GM23338 (cell line): Measurements from ENCODE around the gene SLC4A5. TPM values are rescaled to one million over a fixed set of nuclear protein-coding genes. Genes with fewer than 3 reads are reported as not detected.
A peak's percentile ranks its signal among the peaks of the same experiment; 100 is the strongest.

ENCODE experiments used
- ATAC-seq: fragments of 200-7000 bp; cut with Tn5 transposase; 3 replicates; pipeline ENCODE4 v1.9.1; 2020
- DNase-seq: peaks from one replicate; pipeline ENCODE4 v3.0.0-alpha.2; 2015; ENCODE audit warnings: low spot score
- H2AFZ ChIP-seq: fragments of 200-600 bp; sonication (generic); 2 replicates; pipeline ENCODE4 v1.8.0; 2016; ENCODE audit warnings: antibody characterized with exemption, mild to moderate bottlenecking, moderate library complexity
- H3F3A ChIP-seq: fragments of 200-600 bp; sonication (generic); replicated peaks from 2 replicates; pipeline ENCODE4 v1.8.0; 2017; ENCODE audit warnings: antibody characterized with exemption, mixed run types, low read depth
- H3K27ac ChIP-seq: fragments of 200-600 bp; sonication (generic); 2 replicates; pipeline ENCODE4 v1.6.1; 2016; ENCODE audit warnings: low read depth
- H3K27me3 ChIP-seq: fragments of 200-600 bp; sonication (generic); 2 replicates; pipeline ENCODE4 v1.8.0; 2016; ENCODE audit warnings: mild to moderate bottlenecking, mixed run types, moderate library complexity; ENCODE audit not compliant: insufficient read depth
- H3K36me3 ChIP-seq: fragments of 200-600 bp; sonication (generic); 2 replicates; pipeline ENCODE4 v1.8.0; 2016; ENCODE audit warnings: mild to moderate bottlenecking; ENCODE audit not compliant: insufficient read depth
- H3K4me1 ChIP-seq: fragments of 200-600 bp; sonication (generic); 2 replicates; pipeline ENCODE4 v1.8.0; 2016; ENCODE audit warnings: mild to moderate bottlenecking, moderate library complexity; ENCODE audit not compliant: insufficient read depth
- H3K4me2 ChIP-seq: fragments of 200-600 bp; sonication (generic); 2 replicates; pipeline ENCODE4 v1.7.1; 2017; ENCODE audit warnings: mixed run types
- H3K4me3 ChIP-seq: fragments of 200-600 bp; sonication (generic); 2 replicates; pipeline ENCODE4 v1.6.1; 2016; ENCODE audit warnings: mixed run types
- H3K79me2 ChIP-seq: fragments of 200-600 bp; sonication (generic); replicated peaks from 2 replicates; pipeline ENCODE4 v1.8.0; 2017; ENCODE audit warnings: mild to moderate bottlenecking; ENCODE audit not compliant: insufficient read depth
- H3K9me2 ChIP-seq: fragments of 200-600 bp; sonication (generic); 2 replicates; pipeline ENCODE4 v1.8.0; 2017; ENCODE audit not compliant: insufficient read depth
- H4K20me1 ChIP-seq: fragments of 200-600 bp; sonication (generic); replicated peaks from 2 replicates; pipeline ENCODE4 v1.8.0; 2017; ENCODE audit warnings: mild to moderate bottlenecking; ENCODE audit not compliant: insufficient read depth
- H3K27ac Mint-ChIP-seq: 2 replicates; pipeline ENCODE4 v1.8.0; 2020; ENCODE audit warnings: inconsistent platforms, mild to moderate bottlenecking, moderate library complexity, mixed read lengths
- H3K27me3 Mint-ChIP-seq: 3 replicates; pipeline ENCODE4 v1.8.0; 2022; ENCODE audit warnings: low read depth, mild to moderate bottlenecking, moderate library complexity, mixed read lengths, inconsistent platforms; ENCODE audit not compliant: insufficient read depth, poor library complexity
- H3K36me3 Mint-ChIP-seq: 3 replicates; pipeline ENCODE4 v1.8.0; 2021; ENCODE audit warnings: low read depth, mild to moderate bottlenecking, inconsistent platforms, moderate library complexity, mixed read lengths
- H3K4me1 Mint-ChIP-seq: 3 replicates; pipeline ENCODE4 v1.8.0; 2020; ENCODE audit warnings: mild to moderate bottlenecking, inconsistent platforms, mixed read lengths
- H3K4me3 Mint-ChIP-seq: 3 replicates; pipeline ENCODE4 v1.8.0; 2021; ENCODE audit warnings: moderate library complexity, mild to moderate bottlenecking, inconsistent platforms, mixed read lengths
- H3K9me3 Mint-ChIP-seq: 3 replicates; pipeline ENCODE4 v1.8.0; 2020; ENCODE audit warnings: moderate library complexity, mild to moderate bottlenecking, inconsistent platforms, mixed read lengths
- EZH2 ChIP-seq: fragments of 200-600 bp; sonication (generic); IDR thresholded peaks from one replicate; pipeline ENCODE4 v1.8.0; 2017; ENCODE audit warnings: antibody characterized with exemption, mild to moderate bottlenecking, low read depth; ENCODE audit not compliant: unreplicated experiment
- POLR2AphosphoS5 ChIP-seq: IDR thresholded peaks from 2 replicates; pipeline ENCODE4 v1.6.1; 2016; ENCODE audit warnings: antibody characterized with exemption, low read depth
- STAT1 ChIP-seq: IDR thresholded peaks from one replicate; pipeline ENCODE4 v1.6.1; 2016; ENCODE audit warnings: antibody characterized with exemption; ENCODE audit not compliant: unreplicated experiment
- ZNF331 ChIP-seq: fragments of 250-450 bp; sonication (Bioruptor Pico); IDR thresholded peaks from 2 replicates; pipeline ENCODE4 v1.5.0; 2020; ENCODE audit warnings: low read depth, mild to moderate bottlenecking, moderate library complexity
- ZNF462 ChIP-seq: fragments of 250-450 bp; sonication (Bioruptor Pico); IDR thresholded peaks from 2 replicates; pipeline ENCODE4 v1.5.0; 2020; ENCODE audit warnings: mild to moderate bottlenecking, moderate library complexity
- polyA plus RNA-seq: library from polyadenylated mRNA; unstranded; fragments of >200 nt; fragmentation: Nextera tagmentation; extraction: Ambion mirVana; gene quantifications from 2 replicates; pipeline ENCODE4 v1.2.1, GENCODE V29; 2016
- total RNA-seq: library from RNA; depleted of rRNA; stranded (reverse); fragments of >200 nt; shearing (Covaris generic); gene quantifications from 2 replicates; pipeline ENCODE4 v1.2.3, GENCODE V29; 2014

Gene SLC4A5
- total and polyA plus RNA-seq, 2 experiments from 2014 or later, result 0.24 to 0.70 TPM

- Histone ChIP-seq H3K9me2 (no peaks in the 10 kb centered on the region; the same call in 1 of the 2 replicates), H3K79me2 (no peaks in the 10 kb centered on the region), H3K27ac (no peak overlapping the region), H3K4me2 (no peak overlapping the region), H2AFZ (no peak overlapping the region), H3K4me3 (no peak overlapping the region), H3K27me3 (no peaks in the 10 kb centered on the region), H4K20me1 (no peaks in the 10 kb centered on the region), H3F3A (no peaks in the 10 kb centered on the region), H3K4me1 (no peaks in the 10 kb centered on the region), H3K36me3 (no peaks in the 10 kb centered on the region)
- peak; percentile 76 for DNase-seq
- H3K4me3 Mint-ChIP-seq, result no peak overlapping the region
- TF ChIP-seq ZNF462 (CRISPR knock-in tag) (no peak), ZNF331 (CRISPR knock-in tag) (no peak), STAT1 (no peak), EZH2 (no peak)
- no peaks in the 10 kb centered on the region for H3K27me3 Mint-ChIP-seq
- no peak overlapping the region for H3K27ac Mint-ChIP-seq
- peak; percentile 90 for ATAC-seq
- peaks cover 10% of the 10 kb centered on the region for H3K4me1 Mint-ChIP-seq
- H3K9me3 Mint-ChIP-seq, result no peaks in the 10 kb centered on the region
- H3K36me3 Mint-ChIP-seq, result no peaks in the 10 kb centered on the region
These were observed 26.5 kb downstream of the SLC4A5 start for GRCh38 chr2:74316627-74317295.

- no peak for TF ChIP-seq ZNF462 (CRISPR knock-in tag)
- no peak for TF ChIP-seq POLR2AphosphoS5
- Mint-ChIP-seq H3K4me1 (peaks cover 10% of the 10 kb centered on the region), H3K27me3 (peaks cover 3% of the 10 kb centered on the region), H3K27ac (no peak overlapping the region), H3K9me3 (no peaks in the 10 kb centered on the region), H3K36me3 (no peaks in the 10 kb centered on the region), H3K4me3 (no peak overlapping the region)
- no peak for ATAC-seq
- no peaks in the 10 kb centered on the region for H3K9me2 ChIP-seq
- H4K20me1 ChIP-seq, result no peaks in the 10 kb centered on the region
- H3K36me3 ChIP-seq, result no peaks in the 10 kb centered on the region
- no peak for DNase-seq
- H3K79me2 ChIP-seq, result no peaks in the 10 kb centered on the region
- H3K4me2 ChIP-seq, result no peak overlapping the region
- H3K27ac ChIP-seq, result no peak overlapping the region
- H3K4me3 ChIP-seq, result no peak overlapping the region
- no peaks in the 10 kb centered on the region for H3F3A ChIP-seq
- no peaks in the 10 kb centered on the region for H3K4me1 ChIP-seq
- no peak overlapping the region for H2AFZ ChIP-seq
- H3K27me3 ChIP-seq, result no peaks in the 10 kb centered on the region
These were observed 29.1 kb downstream of the SLC4A5 start for GRCh38 chr2:74314107-74314506.
